ENCODE data around the gene KIAA0232. TPM values are rescaled to one million over a fixed set of nuclear protein-coding genes. Genes with fewer than 3 reads are reported as not detected.

KIAA0232 gene
- total RNA-seq, 1 donor from 2014 or later: 20.9 TPM

DNA sequence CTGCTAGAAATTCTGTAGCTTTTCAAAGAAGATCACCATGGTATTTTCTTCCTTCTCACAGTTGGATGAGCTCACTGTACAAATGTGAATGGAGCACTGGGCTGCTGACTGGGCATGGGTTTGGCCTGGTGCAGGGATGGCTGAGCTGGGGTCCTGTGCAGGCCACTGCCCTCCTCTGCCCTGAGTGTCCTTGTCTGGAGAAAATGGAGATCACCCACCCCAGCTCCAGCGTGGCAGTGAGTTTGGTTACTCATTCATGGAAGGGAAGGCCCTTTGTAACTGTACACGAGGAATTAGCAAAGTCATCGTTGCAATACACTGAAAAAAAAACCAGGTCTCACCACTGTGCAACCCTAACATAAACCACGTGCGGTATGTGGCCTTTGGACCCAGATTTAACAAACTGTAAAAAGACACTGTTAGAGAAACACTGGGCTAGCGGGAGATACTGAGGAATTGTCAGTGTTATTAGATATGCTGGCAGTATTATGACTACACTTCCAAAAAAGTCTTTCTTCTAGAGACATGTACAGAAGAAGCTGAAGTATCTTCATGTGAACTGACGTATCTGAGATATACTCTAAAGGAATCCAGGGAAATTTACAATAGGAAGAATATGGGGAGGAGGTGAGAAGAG lies 111.0 kb downstream of the KIAA0232 start:
- TF ChIP-seq, protein P1, sequence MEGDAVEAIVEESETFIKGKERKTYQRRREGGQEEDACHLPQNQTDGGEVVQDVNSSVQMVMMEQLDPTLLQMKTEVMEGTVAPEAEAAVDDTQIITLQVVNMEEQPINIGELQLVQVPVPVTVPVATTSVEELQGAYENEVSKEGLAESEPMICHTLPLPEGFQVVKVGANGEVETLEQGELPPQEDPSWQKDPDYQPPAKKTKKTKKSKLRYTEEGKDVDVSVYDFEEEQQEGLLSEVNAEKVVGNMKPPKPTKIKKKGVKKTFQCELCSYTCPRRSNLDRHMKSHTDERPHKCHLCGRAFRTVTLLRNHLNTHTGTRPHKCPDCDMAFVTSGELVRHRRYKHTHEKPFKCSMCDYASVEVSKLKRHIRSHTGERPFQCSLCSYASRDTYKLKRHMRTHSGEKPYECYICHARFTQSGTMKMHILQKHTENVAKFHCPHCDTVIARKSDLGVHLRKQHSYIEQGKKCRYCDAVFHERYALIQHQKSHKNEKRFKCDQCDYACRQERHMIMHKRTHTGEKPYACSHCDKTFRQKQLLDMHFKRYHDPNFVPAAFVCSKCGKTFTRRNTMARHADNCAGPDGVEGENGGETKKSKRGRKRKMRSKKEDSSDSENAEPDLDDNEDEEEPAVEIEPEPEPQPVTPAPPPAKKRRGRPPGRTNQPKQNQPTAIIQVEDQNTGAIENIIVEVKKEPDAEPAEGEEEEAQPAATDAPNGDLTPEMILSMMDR (conservative IDR thresholded peaks at IDR 0.05; ENCODE audit: low read depth, low read length): no peak
- no peak overlapping the region for H3K4me3 ChIP-seq (ENCODE audit: low read depth, low read length)
- DNase-seq (ENCODE audit: low read depth): peak; percentile 88

DNA sequence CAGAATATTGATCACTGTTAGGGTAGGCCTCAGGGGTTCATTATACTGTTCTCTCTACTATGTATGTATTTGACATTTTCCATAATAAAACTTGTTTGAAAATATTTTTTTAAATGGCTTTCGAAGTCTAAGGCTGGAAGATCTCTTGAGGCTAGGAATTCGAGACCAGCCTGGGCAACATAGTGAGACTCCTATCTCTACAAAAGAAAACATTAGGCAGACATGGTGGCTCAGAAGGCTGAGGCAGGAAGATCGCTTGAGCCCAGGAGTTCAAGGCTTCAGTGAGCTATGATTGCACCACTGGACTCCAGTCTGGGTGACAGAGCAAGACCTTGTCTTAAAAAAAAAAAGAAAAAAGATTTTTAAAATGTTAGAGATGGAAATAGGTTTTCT lies 111.6 kb downstream of the KIAA0232 start:
- no peak overlapping the region for H3K4me3 ChIP-seq (ENCODE audit: low read depth, low read length)
- DNase-seq (ENCODE audit: low read depth): no peak
- TF ChIP-seq, protein P1 (conservative IDR thresholded peaks at IDR 0.05; ENCODE audit: low read depth, low read length): no peak

DNA sequence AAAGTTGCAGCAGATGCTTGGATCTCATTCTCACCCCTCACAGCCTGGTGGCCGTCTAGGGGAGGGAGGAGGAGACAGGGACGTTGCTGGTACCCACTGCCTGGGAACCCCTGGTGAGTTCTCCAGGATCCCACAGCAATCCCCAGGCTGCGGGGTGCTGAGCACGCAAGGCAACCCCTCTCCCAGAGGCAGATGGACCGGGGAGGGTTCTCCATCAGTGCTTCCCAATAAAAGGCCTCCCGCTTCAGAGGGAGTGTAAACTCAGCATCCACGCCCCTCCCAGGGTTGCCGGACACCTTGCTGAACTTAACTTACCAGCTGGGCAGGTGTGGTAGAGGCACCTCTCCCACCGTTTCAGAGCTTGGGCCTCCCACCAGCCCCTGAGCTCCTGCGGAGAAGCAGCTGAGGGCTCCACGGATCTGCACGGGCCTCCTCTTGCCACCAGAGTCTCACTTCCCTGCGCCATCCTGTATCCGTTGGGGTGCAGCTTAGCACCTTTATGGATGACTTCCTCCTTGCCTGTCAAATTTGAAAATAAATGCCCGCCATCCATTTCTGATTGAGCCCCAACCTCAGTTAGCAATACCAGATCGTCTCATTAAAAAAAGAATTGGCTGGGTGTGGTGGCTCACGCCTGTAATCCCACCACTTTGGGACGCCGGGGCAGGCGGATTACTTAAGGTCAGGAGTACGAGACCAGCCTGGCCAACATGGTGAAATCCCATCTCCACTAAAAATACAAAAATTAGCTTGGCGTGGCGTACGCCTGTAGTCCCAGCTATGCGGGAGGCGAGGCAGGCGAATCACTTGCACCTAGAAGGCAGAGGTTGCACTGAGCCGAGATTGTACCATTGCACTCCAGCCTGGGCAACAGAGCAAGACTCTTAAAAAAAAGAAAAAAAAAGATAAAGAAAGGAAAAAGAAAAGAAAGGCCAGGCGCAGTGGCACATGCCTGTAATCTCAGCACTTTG lies 112.3 kb downstream of the KIAA0232 start:
- no peak overlapping the region for H3K4me3 ChIP-seq (ENCODE audit: low read depth, low read length)
- no peak for DNase-seq (ENCODE audit: low read depth)
- TF ChIP-seq, protein P1 (conservative IDR thresholded peaks at IDR 0.05; ENCODE audit: low read depth, low read length): no peak

DNA sequence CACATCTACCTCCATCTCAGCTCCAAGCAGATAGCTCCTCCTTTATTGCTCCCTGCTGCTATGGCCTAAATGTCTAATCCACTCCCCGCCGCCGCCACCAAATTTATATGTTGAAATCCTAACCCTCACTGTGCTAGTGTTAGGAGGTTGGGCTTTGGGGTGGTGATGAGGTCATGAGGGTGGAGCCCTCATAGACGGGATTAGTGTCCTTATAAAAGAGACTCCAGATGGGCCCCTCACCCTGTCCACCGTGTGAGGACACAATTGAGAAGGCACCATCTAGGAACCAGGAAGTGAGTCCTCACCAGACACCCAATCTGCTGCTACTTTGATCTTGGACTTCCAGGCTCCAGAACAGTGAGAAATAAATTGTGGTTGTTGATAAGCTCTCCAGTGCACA lies 113.5 kb downstream of the KIAA0232 start:
- no peak for DNase-seq (ENCODE audit: low read depth)
- no peak overlapping the region for H3K4me3 ChIP-seq (ENCODE audit: low read depth, low read length)
- TF ChIP-seq, protein P1 (conservative IDR thresholded peaks at IDR 0.05; ENCODE audit: low read depth, low read length): no peak

DNA sequence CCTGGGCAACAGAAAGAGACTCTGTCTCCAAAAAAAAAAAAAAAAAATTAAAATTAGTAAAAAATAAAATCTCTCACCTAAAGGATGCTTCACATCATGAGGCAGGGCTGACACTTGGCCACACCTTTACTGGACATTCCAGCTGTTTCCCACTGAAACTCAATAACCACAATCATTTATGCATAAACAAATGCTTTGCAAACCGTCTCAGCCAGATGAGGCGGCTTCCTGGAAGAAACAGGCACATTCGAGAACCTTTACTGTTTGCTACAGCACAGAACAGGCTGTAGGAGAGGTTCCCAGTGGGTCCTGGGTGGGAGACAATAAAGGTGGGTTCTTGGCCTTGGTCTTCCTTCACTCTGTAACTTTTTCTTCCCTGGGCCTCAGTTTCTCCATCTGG lies 116.2 kb downstream of the KIAA0232 start:
- TF ChIP-seq, protein P1 (conservative IDR thresholded peaks at IDR 0.05; ENCODE audit: low read depth, low read length): no peak

DNA sequence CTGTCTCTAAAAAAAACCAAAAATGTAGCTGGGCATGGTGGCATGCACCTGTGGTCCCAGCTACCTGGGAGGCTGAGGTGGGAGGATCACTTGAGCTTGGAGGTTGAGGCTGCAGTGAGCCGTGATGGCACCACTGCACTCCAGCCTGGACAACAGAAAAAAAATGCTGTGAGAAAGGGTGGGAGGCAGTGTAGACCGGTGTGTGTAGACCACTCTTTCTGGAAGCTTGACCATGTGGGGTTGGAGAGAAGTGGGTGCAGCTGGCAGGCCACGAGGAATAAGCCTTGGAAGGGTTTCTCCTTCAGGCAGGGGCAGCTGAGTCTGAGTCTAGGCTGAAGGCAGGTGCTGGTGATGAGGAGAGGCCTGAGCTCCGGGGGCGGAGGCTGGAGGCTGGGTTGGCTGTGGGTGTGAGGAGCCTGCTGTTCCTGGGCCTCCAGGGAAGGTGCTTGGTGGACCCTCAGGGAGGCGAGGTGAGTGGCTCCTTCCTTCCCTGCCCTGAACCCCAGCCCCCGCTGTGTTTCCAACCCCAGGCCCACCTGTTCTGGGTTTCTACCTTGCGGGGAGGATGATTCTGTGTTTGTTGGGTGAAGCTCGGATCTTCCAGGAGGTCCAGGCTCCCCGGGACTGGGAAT lies 117.8 kb downstream of the KIAA0232 start:
- TF ChIP-seq, protein P1 (conservative IDR thresholded peaks at IDR 0.05; ENCODE audit: low read depth, low read length): no peak
- H3K4me3 ChIP-seq (ENCODE audit: low read depth, low read length): no peak overlapping the region
- no peak for DNase-seq (ENCODE audit: low read depth)

More for the DNA sequence above, 116.2 kb downstream of the KIAA0232 start:
- no peak overlapping the region for H3K4me3 ChIP-seq (ENCODE audit: low read depth, low read length)
- no peak for DNase-seq (ENCODE audit: low read depth)
